ENCODE results near the gene NEFH. TPM values are rescaled to one million over a fixed set of nuclear protein-coding genes. Genes with fewer than 3 reads are reported as not detected.
"Not testable (repeated sequence)": the region's sequence is repeated elsewhere in the genome, so short reads cannot be mapped to it uniquely, and the experiment has no call there.

The NEFH gene, protein sequence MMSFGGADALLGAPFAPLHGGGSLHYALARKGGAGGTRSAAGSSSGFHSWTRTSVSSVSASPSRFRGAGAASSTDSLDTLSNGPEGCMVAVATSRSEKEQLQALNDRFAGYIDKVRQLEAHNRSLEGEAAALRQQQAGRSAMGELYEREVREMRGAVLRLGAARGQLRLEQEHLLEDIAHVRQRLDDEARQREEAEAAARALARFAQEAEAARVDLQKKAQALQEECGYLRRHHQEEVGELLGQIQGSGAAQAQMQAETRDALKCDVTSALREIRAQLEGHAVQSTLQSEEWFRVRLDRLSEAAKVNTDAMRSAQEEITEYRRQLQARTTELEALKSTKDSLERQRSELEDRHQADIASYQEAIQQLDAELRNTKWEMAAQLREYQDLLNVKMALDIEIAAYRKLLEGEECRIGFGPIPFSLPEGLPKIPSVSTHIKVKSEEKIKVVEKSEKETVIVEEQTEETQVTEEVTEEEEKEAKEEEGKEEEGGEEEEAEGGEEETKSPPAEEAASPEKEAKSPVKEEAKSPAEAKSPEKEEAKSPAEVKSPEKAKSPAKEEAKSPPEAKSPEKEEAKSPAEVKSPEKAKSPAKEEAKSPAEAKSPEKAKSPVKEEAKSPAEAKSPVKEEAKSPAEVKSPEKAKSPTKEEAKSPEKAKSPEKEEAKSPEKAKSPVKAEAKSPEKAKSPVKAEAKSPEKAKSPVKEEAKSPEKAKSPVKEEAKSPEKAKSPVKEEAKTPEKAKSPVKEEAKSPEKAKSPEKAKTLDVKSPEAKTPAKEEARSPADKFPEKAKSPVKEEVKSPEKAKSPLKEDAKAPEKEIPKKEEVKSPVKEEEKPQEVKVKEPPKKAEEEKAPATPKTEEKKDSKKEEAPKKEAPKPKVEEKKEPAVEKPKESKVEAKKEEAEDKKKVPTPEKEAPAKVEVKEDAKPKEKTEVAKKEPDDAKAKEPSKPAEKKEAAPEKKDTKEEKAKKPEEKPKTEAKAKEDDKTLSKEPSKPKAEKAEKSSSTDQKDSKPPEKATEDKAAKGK
- total RNA-seq = 0.62 TPM

GRCh38 chr22:29479417-29480261 is at the start of gene NEFH:
NEFH (plus strand) TSS chr22:29480218; CDS start chr22:29480263, 45 bp downstream.
- DNase-seq = peak; percentile 14

GRCh38 chr22:29431986-29432385 is 48.0 kb upstream of the NEFH start:
- DNase-seq = no peak

GRCh38 chr22:29433856-29434255 is 46.2 kb upstream of the NEFH start:
- DNase-seq = no peak

DNA sequence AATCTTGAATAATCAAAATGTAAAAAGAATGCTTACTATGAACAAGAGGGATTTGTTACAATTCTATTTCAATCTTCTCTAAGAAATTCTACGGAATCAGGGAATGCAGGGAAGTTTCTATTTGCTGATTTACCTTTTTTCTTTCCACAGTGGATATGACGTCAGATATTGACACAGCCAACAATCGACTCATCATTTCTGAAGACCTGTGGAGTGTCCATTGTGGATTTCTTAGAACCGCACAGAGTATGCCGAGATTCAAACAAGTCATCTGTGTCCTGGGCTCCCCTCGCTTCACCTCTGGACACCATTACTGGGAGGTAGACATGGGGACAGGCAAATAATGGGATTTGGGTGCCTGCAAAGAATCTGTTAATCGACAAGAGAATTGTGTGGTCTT is 45.7 kb upstream of the NEFH start:
- no peak for DNase-seq

DNA sequence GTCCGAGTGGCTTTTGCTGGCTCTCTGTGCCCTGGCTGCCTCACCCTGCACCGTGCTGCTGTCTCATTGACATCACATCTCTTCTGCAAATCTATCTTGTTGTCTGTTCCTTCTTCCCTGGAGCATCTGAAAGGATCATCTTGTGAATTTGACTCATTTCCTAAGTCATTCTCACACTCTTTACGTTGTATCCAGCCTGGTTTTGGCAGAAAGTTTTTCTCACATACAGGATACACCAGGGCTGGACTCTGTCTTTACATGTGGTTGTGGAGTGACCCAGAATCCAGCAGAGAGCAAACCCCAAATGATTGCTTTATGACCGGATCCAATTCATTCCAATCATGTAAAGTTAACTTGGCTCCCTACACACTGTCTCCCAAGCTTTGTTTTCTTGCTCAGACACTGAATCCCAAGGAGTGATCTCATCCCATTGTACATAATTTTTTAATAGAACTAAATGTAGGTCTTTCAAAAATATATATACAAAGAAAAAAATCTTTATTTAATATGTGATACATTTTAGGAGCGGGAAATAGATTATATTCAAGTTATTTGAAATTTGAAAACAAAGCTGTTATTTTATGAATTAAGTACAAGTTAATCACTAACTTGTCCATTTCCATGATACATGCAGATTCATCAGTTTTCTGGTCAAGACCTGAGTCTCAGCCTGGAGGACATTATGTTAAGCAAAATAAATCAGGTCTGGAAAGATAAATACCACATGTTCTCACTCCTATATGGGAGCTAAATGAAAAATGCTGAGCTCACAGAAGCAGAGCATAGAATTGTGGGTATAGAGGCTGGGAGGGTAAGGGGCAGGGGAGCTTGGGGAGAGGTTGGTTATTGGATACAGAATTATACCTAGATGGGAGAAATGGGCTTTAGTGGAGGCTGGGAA is 44.5 kb upstream of the NEFH start:
- peak; percentile 23 for DNase-seq

GRCh38 chr22:29438283-29438682 is 41.7 kb upstream of the NEFH start, which contains the start of gene RFPL1:
RFPL1 (plus strand) TSS chr22:29438583.
- not testable (repeated sequence) for DNase-seq

DNA sequence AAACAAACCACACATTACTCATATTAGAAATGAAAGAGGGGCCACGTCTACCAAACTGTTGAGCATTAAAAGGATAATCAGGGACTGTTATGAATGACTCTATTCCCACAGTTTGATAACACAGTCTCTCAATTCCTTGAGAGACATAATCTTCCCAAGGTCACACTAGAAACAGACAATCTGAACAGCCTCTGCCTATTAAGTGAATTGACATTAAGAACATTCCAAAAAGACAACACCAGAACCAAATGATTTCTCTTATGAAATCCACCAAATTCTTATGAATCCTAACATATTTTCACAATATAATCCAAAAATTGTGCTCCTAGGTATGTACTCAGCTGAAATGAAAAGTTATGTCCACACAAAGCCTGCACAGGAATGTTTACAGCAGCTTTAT is 37.0 kb upstream of the NEFH start:
- DNase-seq = no peak

GRCh38 chr22:29443452-29443851 is 36.6 kb upstream of the NEFH start:
- no peak for DNase-seq

DNA sequence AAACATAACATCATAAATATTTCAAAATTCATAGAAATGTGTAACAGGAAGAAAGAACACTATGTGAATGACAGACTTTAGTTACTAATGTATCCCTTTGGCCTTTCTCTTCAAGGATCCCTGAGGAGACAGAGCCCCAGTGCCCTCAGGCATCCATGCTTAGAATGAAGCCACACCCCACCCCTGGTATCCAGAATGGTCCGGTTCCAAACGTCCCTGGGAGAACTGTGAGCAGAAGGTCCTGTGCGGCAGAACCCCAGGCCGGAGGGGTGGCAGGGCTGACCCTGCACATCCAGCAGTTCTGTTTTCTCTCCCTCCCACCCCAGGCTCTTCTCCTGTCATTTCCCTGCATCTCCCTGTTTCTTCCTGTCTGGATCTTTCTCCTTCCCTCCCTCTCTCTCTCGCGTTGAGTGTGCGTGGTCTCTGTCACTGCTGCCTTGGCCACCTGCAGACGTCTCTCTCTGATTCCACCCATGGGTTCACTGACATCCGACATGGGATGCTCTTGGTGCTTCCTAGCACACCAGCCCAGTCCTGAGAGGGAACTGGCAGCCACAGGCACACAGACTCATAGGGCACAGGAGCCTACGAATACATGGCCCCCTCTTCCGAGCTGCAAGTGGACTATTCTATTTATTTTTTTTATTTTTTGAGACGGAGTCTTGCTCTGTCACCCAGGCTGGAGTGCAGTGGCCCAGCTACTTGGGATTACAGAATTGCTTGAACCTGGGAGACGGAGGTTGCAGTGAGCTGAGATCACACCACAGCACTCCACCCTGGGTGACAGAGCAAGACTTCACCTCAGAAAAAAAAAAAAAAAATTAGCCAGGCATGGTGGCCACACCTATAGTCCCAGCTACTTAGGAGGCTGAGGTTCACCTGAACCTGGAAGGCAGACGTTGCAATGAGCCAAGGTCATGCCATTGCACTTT is 35.9 kb upstream of the NEFH start:
- no peak for DNase-seq

GRCh38 chr22:29445508-29445907 is 34.5 kb upstream of the NEFH start:
- no peak for DNase-seq

DNA sequence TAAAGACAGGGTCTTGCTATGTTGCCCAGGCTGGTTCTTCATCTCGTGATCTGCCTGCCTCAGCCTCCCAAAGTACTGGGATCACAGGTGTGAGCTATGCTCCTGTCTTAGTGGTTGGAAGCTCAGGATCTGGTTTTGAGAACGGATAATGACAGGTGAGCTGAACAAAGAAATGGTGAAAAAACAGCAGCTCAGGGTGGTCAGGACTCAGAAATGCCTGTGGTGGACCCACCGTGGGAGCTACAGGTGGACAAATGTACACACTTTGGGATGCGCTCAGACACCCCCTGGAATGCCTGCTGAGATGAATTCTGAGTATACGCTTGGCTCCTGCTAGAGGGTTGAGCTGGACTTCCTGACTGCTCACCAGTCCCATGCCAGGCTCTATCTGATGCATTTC is 32.1 kb upstream of the NEFH start:
- no peak for DNase-seq

DNA sequence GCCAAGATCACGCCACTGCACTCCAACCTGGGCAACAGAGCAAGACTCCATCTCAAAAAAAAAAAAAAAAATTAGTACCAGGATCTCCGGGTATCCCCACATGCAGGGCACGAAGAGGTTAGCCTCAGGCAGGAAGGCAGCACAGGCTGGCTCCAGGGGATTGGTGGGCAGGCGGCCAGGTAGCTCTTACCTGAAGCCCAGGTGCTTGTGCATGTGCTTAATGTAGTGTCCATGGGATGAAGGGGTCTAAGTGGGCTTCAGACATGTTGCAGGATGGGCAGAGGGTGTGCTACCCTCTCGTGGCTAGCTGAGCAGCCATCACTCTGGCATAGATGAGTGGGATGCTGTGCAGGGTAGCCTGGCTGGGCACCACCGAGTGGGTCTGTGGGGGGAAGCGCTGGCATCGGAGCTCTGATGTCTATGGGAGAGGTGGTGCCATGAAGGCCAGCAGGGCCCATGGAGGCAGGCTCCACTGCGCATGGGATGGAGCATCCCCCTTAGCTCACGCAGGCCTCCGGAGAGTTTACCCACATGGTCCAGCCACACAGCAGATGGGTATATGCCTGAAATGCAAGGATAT is 30.6 kb upstream of the NEFH start:
- no peak for DNase-seq

DNA sequence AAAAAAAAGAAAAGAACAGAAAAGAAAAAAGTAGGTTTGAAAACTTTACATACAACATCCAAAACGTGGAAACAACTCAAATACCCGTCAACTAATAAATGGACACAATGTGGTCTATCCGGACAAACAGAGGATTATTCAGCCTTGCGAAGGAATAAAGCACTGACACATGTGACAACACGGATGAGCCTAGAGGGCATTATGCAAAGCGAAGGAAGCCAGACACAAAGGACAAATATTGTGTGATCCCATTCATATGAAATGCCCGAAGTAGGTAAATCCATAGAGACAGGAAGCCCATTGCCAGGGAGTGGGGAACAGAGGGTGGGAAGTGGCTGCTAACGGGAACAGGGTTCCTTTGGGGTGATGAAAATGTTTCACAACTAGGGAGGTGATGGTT is 29.8 kb upstream of the NEFH start:
- DNase-seq = peak; percentile 11

DNA sequence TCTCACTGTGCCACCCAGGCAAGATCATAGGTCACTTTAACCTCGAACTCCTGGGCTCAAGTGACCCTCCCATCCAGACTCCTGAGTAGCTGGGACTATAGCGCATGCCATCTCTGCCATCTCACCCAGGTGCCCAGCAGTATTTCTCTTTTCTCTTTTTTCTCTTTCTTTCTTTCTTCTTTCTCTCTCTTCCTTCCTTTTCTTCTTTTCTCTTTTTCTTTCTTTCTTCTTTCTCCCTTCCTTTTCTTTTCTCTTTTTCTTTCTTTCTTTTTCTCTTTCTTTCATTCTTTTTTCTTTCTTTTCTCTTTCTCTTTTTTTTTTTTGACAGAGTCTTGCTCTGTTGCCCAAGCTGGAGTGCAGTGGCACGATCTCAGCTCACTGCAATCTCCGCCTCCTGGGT is 28.2 kb upstream of the NEFH start:
- no peak for DNase-seq

- no peak for DNase-seq
Measured at GRCh38 chr22:29454276-29454675, 25.7 kb upstream of the NEFH start.

DNA sequence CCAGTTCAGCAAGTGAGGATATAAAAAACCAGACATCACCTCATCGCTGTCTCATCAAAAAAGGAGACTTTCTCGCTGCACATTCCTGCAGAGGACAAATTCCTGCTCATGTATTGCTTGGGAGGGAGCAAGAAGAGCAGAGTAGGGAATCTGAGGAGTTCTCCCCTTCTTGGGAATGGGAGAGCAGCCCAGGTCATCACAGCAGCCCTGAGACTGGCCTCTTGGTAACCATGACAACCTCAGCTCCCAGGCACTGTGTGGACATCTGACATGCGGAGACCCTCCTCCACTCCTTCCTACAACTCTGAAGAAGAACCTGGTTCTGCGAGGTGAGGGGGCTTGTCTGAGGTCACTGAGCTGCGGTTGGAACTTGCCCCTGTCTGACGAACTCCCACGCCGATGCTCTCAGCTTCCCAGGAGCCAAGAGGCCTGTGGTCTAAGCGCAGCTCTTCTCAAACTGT is 23.8 kb upstream of the NEFH start:
- no peak for DNase-seq

GRCh38 chr22:29457730-29458129 is 22.3 kb upstream of the NEFH start:
- DNase-seq = peak; percentile 38

- DNase-seq = no peak
Measured at GRCh38 chr22:29458551-29458950, 21.5 kb upstream of the NEFH start.

- no peak for DNase-seq
Measured at GRCh38 chr22:29459773-29460172, 20.2 kb upstream of the NEFH start.

Data from tongue (tissue), 2 donors.